Activated T-cell treated with anti-CD3 and anti-CD28 coated beads for 1 hour (primary cell): ENCODE measurements around the gene C20orf204.

Experiments used
- DNase-seq: peaks from one replicate; pipeline ENCODE4 v3.0.0-alpha.2; 2020; ENCODE audit warnings: low read depth

The C20orf204 gene

GRCh38 chr20:64042054-64042781 lies 6.2 kb downstream of the C20orf204 start:
- DNase-seq, result no peak

- no peak for DNase-seq
Observed at GRCh38 chr20:64043768-64044167, 7.8 kb downstream of the C20orf204 start.

- DNase-seq, result no peak
Observed at GRCh38 chr20:64044484-64045247, 8.7 kb downstream of the C20orf204 start.

- DNase-seq, result no peak
Observed at GRCh38 chr20:64045346-64046011, 9.5 kb downstream of the C20orf204 start.

GRCh38 chr20:64047046-64047389 lies 11.0 kb downstream of the C20orf204 start:
- DNase-seq, result no peak

GRCh38 chr20:64047968-64048401 lies 12.0 kb downstream of the C20orf204 start:
- no peak for DNase-seq

GRCh38 chr20:64048402-64049044 lies 12.5 kb downstream of the C20orf204 start:
- DNase-seq, result no peak

- DNase-seq, result no peak
Observed at GRCh38 chr20:64049060-64049877, 13.3 kb downstream of the C20orf204 start, which contains the start of gene SOX18. SOX18 (minus strand) TSS chr20:64049639; CDS start chr20:64049516, 123 bp downstream.

GRCh38 chr20:64049878-64050260 lies 13.9 kb downstream of the C20orf204 start:
- no peak for DNase-seq

- DNase-seq, result no peak
Observed at GRCh38 chr20:64050261-64051032, 14.5 kb downstream of the C20orf204 start.

- no peak for DNase-seq
Observed at GRCh38 chr20:64051033-64051452, 15.1 kb downstream of the C20orf204 start.

GRCh38 chr20:64051561-64052325 lies 15.8 kb downstream of the C20orf204 start:
- DNase-seq, result no peak

- no peak for DNase-seq
Observed at GRCh38 chr20:64052326-64052722, 16.3 kb downstream of the C20orf204 start.

GRCh38 chr20:64052987-64053840 lies 17.2 kb downstream of the C20orf204 start:
- DNase-seq, result no peak

GRCh38 chr20:64053841-64054661 lies 18.1 kb downstream of the C20orf204 start:
- no peak for DNase-seq

- DNase-seq, result no peak
Observed at GRCh38 chr20:64055396-64055892, 19.5 kb downstream of the C20orf204 start.

- no peak for DNase-seq
Observed at GRCh38 chr20:64055893-64056638, 20.1 kb downstream of the C20orf204 start.
